Measurements from ENCODE around the gene ADAMTS20.
"Not testable (repeated sequence)": the region's sequence is repeated elsewhere in the genome, so short reads cannot be mapped to it uniquely, and the experiment has no call there.

The ADAMTS20 gene, protein sequence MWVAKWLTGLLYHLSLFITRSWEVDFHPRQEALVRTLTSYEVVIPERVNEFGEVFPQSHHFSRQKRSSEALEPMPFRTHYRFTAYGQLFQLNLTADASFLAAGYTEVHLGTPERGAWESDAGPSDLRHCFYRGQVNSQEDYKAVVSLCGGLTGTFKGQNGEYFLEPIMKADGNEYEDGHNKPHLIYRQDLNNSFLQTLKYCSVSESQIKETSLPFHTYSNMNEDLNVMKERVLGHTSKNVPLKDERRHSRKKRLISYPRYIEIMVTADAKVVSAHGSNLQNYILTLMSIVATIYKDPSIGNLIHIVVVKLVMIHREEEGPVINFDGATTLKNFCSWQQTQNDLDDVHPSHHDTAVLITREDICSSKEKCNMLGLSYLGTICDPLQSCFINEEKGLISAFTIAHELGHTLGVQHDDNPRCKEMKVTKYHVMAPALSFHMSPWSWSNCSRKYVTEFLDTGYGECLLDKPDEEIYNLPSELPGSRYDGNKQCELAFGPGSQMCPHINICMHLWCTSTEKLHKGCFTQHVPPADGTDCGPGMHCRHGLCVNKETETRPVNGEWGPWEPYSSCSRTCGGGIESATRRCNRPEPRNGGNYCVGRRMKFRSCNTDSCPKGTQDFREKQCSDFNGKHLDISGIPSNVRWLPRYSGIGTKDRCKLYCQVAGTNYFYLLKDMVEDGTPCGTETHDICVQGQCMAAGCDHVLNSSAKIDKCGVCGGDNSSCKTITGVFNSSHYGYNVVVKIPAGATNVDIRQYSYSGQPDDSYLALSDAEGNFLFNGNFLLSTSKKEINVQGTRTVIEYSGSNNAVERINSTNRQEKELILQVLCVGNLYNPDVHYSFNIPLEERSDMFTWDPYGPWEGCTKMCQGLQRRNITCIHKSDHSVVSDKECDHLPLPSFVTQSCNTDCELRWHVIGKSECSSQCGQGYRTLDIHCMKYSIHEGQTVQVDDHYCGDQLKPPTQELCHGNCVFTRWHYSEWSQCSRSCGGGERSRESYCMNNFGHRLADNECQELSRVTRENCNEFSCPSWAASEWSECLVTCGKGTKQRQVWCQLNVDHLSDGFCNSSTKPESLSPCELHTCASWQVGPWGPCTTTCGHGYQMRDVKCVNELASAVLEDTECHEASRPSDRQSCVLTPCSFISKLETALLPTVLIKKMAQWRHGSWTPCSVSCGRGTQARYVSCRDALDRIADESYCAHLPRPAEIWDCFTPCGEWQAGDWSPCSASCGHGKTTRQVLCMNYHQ (N-terminal part only)

DNA sequence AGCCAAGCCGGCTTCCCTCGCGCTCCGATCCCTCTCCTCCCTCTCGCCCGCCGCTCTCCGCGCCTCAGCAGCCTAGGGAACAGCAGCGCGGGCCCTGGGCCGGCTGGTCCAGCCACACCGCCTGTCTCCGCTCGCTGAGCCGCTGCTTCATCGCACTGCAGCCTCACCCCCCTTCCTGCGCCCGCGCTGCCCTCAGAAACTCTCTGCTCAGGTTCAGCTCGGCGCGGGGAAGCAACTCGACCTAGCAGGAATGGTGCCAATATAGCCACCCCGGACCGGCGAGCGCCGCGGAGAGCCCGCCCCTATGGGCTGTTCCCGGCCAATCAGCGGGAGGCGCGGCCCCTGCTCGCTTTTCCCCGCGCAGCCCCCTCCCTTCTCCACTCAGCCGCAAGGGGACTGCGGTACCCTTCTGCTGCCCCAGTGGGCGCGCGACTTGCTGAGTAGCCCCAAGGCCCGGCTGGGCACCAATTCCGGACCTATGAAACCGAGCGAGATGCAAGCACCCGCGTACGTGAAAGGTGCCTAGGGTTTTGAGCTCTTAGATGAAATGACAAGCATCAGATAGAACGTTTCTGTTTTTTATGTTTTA, at the start of gene ADAMTS20:
ADAMTS20 (minus strand) TSS at position 233 of the 589 bp plus-strand sequence. CDS start 282 bp downstream, outside the sequence.
- DNase-seq, result no peak

DNA sequence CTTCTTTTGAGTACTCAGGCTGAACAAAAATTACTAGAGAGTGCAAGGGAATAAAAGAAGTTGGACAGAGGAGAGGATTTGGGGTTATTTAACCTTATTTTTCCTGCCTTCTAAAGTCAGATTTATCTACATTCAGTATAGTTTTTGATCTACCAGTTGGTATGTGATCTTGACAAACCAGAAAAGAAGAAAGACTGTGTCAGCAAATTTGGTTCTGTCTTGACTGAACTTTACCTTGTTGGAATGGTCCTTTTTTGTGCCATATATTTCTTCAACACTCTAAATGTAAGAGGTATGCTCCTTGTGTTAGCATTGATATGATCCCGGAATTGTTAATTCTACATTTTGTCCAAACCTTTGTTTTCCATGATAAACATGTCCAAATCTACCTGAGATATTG, 47.7 kb upstream of the ADAMTS20 start:
- DNase-seq, result no peak

DNA sequence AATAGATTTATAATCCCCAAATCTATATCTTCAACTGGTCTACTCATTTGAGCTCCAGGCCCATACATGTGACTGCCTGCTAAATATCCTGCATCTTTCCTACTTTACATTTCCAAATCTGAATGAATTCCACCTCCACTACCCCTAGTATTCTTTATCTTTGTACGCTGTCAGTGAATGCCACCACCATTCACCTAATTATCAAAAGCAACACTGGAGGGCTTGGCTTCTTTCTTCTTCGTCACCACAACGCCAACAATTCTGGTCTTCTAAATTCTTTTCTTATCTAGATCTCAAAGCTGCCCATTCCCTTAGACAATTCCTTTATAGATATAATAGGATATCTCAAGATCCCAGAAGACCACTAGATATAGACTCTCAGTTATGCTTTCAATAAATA, 47.1 kb upstream of the ADAMTS20 start:
- DNase-seq, result no peak

DNA sequence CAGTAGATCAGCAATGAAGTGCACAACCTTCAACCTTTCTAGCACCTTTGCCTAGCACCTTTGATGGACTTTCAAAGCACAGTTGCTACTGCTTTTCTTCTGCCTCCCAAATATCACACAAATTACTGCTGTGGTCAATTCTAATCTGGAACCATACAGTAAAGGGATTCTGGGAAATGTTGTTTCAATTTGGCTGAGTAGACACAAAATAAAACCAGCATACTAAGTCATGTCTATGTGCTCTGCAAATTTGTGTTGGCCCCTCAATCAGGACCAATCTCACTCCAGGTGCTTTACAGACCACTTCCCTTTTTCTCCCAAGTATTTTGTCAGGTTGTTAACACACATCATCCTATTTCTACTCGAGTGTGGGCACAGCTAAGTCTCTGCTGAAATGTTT, 38.3 kb upstream of the ADAMTS20 start:
- no peak for DNase-seq

DNA sequence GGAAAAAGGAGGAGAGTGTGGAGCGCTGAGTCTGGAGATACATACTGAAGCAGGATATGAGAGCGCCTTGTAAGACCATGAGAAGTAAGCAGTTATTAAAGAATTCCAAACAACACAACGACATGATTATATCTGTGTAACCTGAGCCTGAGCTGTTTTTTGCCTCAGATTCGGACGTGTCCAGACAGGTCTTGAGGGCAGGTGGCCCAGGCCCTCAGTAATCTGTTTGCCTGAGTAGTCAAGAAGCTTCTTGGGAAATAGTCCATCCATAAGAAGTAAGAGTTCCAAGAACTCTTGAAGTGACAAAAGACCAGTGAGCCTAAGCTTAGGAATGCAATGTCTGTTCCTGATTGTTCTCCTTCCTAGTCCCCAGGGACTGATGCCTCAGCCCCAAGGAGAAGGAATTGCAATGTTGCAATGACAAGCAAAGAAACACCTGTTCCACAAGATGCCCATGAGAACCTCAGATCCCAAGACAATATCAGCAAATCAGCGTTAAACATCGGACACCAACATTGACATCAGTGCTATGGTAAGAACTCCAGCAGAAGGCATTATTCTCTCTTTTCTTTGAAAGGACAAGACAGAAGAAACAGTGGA, 34.7 kb upstream of the ADAMTS20 start:
- no peak for DNase-seq

DNA sequence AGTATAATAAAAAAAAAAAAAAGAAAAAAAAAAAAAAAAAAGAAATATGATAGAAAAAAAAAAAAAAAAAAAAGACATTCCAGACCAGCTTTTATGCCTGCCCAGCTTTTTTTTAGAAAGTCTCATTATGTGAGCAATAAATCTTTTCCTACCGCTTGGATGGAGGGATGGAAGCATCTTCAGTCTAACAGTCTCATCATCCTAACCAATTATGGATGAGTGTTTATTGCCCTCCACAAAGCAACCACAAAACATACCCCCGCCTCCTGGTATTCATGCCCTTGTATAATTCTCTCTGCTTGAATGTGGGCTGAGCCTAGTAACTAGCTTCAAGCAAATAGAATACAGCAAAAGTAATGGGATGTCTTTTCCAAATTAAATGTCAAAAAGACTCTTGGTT, 33.7 kb upstream of the ADAMTS20 start:
- no peak for DNase-seq

DNA sequence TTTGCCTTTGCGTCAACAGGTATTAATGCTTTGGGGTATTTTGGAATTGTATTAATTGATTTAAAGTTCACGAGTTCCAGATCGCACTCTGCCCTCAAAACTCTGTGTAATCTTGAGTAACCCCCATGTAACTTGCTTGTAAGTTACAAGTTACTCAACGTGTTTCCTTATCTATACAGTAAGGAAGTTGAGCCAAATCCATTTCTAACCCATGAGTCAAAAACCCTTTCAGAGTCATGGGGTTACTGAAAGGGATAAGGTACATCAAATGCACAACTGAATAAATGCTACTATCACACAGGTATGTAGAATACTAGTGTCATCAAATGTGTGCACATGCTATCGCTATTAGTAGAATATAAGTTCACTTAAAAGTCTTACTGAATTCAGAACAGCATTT, 28.6 kb upstream of the ADAMTS20 start:
- no peak for DNase-seq

DNA sequence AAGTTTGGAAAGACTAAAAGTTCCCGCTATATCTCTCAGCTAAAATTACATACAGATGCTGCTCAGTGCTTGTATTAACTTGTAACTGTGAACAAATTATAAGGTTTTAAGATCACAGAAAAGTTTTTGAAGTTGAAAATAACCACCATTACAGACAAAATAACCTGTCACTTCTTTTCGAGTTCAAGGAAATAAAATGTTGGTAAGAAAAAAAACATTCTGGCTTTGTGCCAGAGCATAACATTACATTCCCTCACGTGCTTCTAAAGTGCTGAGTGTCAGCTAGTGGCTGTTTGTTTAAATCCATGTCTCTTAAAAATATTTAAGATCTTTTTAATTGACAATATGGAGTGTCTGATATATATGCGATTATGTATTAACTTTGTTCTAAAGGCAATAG, 27.2 kb upstream of the ADAMTS20 start:
- no peak for DNase-seq

DNA sequence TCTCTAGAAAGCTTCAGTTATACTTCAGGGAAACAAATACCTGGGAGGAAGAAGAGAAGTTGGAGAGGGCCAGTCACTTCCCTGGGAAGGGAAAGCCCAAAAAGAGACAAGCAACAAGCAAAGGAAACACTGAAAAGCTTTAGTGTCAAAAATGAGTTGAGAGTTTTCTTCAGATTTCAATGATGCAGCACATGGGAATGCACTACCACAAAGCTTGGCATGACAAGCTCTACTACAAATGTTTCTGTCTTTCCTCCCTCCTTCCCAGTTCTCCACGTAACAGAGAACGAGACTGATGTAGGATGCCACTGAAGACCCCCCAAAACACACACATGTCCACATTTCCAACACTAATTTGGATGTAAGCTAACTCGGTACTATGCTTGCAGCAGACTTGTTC, 26.8 kb upstream of the ADAMTS20 start:
- no peak for DNase-seq

DNA sequence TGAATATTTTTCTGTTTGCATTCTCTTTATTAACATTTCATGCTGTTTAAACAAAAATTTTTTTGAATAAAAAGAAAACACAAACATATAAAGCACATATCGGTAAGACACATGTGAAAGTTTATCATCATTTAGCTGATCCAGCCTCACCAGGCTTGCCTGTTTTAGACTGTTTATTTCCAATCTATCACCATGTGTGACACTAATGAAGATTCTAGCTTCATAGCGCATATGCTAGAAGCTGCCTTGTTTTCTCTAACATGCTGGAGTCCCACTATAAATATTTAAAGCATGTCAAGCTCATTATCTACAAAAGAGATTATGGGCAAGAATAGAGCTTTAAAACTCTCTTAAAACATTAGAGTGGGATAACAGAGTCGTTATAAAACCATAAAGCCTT, 25.4 kb upstream of the ADAMTS20 start:
- no peak for DNase-seq

DNA sequence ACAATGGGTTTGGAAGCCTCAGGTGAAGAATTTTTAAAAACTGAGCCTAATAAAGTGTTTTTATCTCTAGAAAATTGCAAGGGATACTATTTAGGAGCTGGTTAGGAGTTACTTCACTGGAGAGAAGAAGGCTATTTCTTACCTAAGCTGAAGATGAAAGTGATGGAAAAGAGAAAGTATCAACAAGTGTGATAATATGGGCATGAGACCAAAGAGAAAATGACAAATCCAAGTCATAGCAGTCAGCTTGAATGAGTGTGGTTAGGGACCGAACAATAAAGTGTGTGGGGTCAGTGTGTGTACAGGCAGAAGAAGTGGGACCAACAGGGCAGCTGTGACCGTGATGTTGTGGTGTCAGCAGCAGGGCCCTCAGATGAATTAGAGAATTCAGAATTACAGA, 24.2 kb upstream of the ADAMTS20 start:
- no peak for DNase-seq

DNA sequence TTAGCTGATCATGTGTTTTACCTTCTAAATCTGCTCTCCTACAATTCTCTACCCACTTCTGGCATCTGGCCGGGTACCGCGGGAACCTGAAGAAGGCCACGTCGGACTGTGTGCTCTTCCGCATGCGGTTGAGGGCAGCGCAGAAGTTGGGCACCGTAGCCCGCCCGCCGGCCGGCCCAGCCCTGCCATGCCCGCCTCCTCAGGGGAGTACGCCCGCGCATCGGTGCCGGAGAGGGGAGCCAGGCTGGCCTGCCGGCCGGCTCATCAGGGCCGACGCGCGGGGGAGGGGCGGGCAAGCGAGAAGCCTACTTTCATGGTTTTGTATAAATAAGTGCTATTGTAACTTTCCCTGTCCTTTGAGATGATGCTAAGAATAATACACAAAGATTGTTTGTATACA, 19.9 kb upstream of the ADAMTS20 start:
- DNase-seq, result no peak

DNA sequence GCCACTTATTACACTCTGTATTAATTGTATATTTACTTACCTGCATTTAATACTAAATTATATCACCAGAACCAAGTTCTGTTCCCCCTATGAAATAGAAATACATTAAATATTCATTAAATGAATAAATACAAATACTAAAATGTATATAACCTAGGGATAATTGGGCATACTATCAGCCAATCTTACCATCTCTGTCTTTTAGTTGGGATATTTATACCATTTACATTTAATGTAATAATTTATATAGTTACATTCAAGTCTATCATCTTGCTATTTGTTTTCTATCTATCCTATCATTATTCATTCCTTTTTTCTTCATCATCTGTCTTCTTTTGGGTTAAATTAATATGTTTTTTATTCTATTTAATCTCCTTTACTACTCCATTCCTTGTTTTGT, 4.1 kb upstream of the ADAMTS20 start:
- DNase-seq, result no peak

DNA sequence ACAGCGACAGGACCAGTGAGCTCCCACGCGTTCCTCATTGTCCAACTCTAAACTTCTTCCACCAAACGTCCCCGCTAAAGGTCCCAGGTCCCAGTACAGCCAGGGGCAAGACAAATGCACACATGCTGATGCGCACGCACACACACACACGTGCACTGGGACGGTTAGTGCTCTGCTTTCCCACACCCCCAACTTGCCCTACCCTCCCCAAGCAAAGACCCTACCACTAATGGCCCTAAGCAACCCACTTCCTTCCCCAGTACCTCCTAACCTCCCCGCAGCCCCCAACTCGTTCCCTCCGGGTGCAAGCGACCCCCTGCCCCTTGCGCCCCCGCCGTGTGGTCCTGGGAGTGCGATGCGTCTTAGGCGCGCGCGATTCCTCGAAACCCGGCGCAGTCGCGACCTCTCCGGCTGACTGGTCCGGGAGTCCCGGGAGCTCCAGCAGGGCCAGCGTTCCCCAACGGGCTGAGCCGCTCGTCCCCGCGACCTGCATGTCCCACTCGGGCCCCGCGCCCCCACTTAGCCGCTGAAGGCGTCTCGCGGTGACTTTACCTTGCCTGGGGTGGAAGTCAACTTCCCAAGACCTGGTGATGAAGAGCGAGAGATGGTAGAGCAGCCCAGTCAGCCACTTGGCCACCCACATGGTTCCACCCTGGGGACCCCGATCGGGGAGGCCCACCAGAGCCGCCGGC, 578 bp downstream of the ADAMTS20 start:
- DNase-seq, result no peak

DNA sequence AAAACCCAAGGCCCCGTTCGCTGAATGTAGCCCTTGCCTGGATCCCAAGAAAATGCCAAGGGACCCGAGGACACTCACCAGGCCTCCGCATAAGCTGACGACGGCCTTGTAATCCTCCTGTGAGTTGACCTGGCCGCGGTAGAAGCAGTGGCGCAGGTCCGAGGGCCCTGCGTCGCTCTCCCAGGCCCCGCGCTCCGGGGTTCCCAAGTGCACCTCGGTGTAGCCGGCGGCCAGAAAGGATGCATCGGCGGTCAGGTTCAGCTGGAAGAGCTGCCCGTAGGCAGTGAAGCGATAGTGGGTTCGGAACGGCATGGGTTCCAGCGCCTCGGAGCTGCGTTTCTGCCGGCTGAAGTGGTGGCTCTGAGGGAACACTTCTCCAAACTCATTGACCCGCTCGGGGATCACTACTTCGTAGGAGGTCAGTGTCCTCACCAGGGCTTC, 1.2 kb downstream of the ADAMTS20 start:
- no peak for DNase-seq

DNA sequence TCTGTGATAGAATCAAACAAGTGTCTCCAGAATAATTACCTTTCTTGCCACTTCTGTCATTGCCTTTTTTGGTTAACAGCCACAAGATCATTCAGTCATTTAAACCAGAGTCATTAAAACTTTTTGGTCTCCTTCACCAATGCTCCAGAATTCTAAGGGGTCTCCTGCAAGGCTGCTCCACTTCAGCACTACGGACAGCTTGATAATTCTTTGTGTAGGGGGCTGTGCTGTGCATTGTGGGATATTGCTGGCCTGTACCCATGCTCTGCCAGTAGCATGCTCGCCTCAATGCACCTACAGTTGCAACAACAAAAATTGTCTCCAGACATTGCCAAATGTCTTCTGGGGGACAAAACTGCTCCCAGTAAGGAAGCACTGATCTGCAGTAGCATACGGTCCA, 7.3 kb downstream of the ADAMTS20 start:
- DNase-seq, result no peak

DNA sequence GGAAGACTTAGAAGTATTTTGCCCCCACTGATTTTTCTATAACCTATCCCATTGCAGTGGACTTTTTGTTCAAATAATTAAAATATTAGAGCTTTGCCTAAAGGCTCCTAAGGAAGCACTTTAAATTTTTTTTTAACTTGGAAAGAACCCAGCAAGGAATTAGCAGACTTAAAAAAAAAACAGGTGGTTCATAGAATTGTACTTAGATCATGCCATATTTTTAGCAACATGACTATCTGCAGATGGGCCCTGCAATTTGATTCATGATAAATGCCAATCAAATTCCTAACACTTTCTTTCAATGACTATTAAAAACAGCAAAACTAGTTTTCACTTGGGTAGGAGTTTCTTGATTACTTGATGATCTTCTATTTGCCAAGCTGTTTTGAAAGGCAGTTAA, 11.5 kb downstream of the ADAMTS20 start:
- no peak for DNase-seq

DNA sequence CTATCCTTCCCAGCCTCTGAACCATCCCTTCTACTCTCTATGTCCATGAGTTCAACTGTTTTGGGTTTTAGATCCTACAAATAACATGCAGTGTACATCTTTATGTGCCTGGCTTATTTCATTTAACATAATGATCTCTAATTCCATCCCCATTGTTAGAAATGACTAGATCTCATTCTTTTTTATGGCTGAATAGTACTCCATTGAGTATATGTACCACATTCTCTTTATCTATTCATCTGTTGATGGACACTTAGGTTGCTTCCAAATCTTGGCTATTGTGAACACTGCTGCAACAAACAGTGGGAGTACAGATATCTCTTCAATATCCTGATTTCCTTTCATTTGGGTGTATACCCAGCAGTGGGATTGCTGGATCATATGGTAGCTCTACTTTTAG, 14.3 kb downstream of the ADAMTS20 start:
- not testable (repeated sequence) for DNase-seq

DNA sequence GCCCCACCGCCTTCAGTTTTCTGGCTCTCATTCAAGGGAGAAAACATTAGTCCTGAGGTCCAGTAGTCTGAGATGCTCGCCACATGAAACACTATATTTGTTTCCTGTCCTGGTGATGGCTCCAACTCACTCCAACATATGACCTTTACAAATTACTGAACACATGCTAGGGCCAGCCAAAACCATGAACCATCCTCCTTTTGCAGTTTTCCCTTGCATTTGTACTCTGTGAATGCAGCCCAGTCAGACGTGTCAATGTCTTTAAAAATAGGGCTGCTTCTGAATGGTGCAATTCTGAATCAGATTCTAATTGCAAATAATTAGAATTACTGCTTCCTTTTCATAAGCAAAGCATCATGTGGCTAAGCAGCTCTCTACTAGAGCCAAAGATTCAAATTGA, 36.0 kb downstream of the ADAMTS20 start:
- no peak for DNase-seq

DNA sequence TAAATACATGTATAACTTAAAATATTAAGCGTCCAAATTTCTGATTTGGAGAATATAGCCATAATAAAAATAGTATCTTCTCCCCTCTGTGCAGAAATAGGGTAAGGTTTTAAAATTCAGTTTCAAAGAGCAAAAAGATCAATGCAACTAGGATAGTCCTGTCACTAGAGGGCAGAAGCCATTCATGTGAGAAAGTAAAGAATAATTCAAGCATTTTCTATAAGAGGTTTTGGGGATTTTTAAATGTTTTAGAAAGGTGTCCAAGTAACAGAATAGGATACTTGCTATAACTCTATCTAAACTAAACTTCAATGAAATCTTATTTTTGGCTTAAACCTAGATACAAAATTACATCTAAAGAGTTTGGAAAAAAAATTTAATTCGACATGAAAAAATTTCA, 50.3 kb downstream of the ADAMTS20 start:
- DNase-seq, result no peak

DNA sequence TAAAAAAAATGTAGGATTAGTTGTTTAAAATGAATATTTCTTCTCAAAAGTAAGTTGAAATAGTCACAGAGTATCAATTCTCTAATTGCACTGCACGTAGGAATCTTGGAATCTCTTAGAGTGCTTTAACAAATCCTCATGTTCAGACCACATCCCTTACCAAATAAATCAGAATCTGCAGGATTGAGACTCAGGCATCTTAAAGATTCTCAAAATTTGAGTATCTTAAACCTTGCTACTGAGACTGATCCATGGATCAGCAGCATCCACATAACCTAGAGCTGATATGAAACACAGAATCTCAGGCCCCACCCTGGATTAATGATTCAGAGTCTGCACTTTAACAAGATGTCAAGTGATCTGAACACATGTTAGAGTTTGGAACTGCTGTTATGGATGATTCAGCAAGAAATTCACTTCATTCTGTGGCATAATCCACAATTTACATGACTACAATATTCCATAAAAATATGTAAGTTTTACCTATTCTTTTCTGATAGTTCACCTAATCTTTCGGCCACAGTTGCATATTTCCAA, 58.7 kb downstream of the ADAMTS20 start:
- DNase-seq, result no peak
